Measurements from ENCODE around the gene CXorf51B. TPM values are rescaled to one million over a fixed set of nuclear protein-coding genes. Genes with fewer than 3 reads are reported as not detected.
"Not testable (repeated sequence)": the region's sequence is repeated elsewhere in the genome, so short reads cannot be mapped to it uniquely, and the experiment has no call there.

CXorf51B gene
- not detected in 2 replicates for total RNA-seq
- long read RNA-seq: 0 reads

GRCh38 chrX:146809471-146809870 lies at the start of gene CXorf51B:
Gene CXorf51B (plus strand): TSS chrX:146809771. CDS start chrX:146809792, 21 bp downstream.
- H3K4me1 Mint-ChIP-seq; DNase-seq (ENCODE audit: low read depth, low spot score); H3K36me3 Mint-ChIP-seq (ENCODE audit: low read depth); H3K27me3 Mint-ChIP-seq (ENCODE audit: low read depth); H3K4me3 Mint-ChIP-seq; H3K9me3 Mint-ChIP-seq; H3K27ac Mint-ChIP-seq (ENCODE audit: unreplicated experiment): not testable (repeated sequence)

- H3K27ac Mint-ChIP-seq (ENCODE audit: unreplicated experiment); H3K4me3 Mint-ChIP-seq; DNase-seq (ENCODE audit: low read depth, low spot score); H3K4me1 Mint-ChIP-seq; H3K27me3 Mint-ChIP-seq (ENCODE audit: low read depth); H3K36me3 Mint-ChIP-seq (ENCODE audit: low read depth); H3K9me3 Mint-ChIP-seq: not testable (repeated sequence)
These were observed 5.1 kb downstream of the CXorf51B start, which contains the start of gene CXorf51A for GRCh38 chrX:146814644-146815043. Gene CXorf51A (minus strand): TSS chrX:146814744. CDS start chrX:146814723, 21 bp downstream.

- H3K36me3 Mint-ChIP-seq (ENCODE audit: low read depth): no peaks in the 10 kb centered on the region
- H3K4me1 Mint-ChIP-seq: no peaks in the 10 kb centered on the region
- TF ChIP-seq CTCF (conservative IDR thresholded peaks at IDR 0.05): no peak
- DNase-seq (ENCODE audit: low read depth, low spot score): no peak
- peaks cover 10% of the 10 kb centered on the region for H3K9me3 Mint-ChIP-seq
- no peak overlapping the region for H3K4me3 Mint-ChIP-seq
- no peaks in the 10 kb centered on the region for H3K27me3 Mint-ChIP-seq (ENCODE audit: low read depth)
- no peak overlapping the region for H3K27ac Mint-ChIP-seq (ENCODE audit: unreplicated experiment)
These were observed 22.4 kb downstream of the CXorf51B start for GRCh38 chrX:146831994-146832393.

- no peaks in the 10 kb centered on the region for H3K27me3 Mint-ChIP-seq (ENCODE audit: low read depth)
- no peaks in the 10 kb centered on the region for H3K4me1 Mint-ChIP-seq
- no peak overlapping the region for H3K4me3 Mint-ChIP-seq
- no peak overlapping the region for H3K27ac Mint-ChIP-seq (ENCODE audit: unreplicated experiment)
- H3K36me3 Mint-ChIP-seq (ENCODE audit: low read depth): peaks cover 2% of the 10 kb centered on the region
- H3K9me3 Mint-ChIP-seq: peaks cover 19% of the 10 kb centered on the region
- TF ChIP-seq CTCF (conservative IDR thresholded peaks at IDR 0.05): no peak
- no peak for DNase-seq (ENCODE audit: low read depth, low spot score)
These were observed 44.7 kb downstream of the CXorf51B start for GRCh38 chrX:146854281-146854680.

Other genes with a start within 250 kb of the CXorf51B start
- not detected in 2 replicates for gene CXorf51A, start 5.0 kb downstream of the CXorf51B start, total RNA-seq

All from neural crest cell (in vitro differentiated cells).